Gastroesophageal sphincter (tissue), 3 donors: ENCODE measurements around the gene SSH2.

Experiments used
- POLR2AphosphoS5 ChIP-seq: sonication (generic); formaldehyde crosslinking; IDR thresholded peaks from one replicate; pipeline ENCODE4 v1.6.1; 2017; ENCODE audit warnings: antibody characterized with exemption
- TF ChIP-seq, protein P1 (sequence below), 4 experiments: fragments of 200-600 bp in 2 of 4; fragments of 450-650 bp in 2 of 4; sonication (generic) in 1 of 4; IDR thresholded peaks; one replicate each; pipeline ENCODE4 v1.5.1; 2017 to 2019; ENCODE audit warnings: antibody characterized with exemption in 4 of 4, mild to moderate bottlenecking in 2 of 4, moderate library complexity in 2 of 4

DNA sequence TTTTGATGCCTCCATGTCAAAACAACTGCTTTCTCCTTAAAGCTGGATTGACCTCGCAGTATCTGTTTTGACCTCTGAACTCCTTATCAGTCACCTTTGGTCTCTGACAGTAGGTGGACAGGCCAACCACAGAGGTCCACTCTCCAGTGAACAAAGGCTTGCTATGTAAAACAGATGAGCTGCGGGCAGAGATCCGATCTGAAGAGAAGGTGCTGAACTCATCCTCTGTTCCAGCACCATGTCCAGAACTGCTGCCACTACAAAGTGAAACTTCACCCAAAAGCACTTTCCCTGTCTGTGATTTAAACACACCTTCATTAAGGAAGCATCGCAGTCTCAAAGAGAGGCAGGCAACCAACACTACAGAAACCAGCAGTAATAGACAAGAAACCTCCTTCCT, 190.0 kb downstream of the SSH2 start:
- TF ChIP-seq, protein P1, sequence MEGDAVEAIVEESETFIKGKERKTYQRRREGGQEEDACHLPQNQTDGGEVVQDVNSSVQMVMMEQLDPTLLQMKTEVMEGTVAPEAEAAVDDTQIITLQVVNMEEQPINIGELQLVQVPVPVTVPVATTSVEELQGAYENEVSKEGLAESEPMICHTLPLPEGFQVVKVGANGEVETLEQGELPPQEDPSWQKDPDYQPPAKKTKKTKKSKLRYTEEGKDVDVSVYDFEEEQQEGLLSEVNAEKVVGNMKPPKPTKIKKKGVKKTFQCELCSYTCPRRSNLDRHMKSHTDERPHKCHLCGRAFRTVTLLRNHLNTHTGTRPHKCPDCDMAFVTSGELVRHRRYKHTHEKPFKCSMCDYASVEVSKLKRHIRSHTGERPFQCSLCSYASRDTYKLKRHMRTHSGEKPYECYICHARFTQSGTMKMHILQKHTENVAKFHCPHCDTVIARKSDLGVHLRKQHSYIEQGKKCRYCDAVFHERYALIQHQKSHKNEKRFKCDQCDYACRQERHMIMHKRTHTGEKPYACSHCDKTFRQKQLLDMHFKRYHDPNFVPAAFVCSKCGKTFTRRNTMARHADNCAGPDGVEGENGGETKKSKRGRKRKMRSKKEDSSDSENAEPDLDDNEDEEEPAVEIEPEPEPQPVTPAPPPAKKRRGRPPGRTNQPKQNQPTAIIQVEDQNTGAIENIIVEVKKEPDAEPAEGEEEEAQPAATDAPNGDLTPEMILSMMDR (IDR thresholded peaks at IDR 0.05): no peak
- TF ChIP-seq POLR2AphosphoS5: no peak
